Gastrocnemius medialis (tissue), 4 donors: ENCODE data around the gene MCF2L2. TPM values are rescaled to one million over a fixed set of nuclear protein-coding genes. Genes with fewer than 3 reads are reported as not detected.

ENCODE experiments used
- ATAC-seq, 2 donors: fragments of 150-250 bp; one replicate each; pipeline ENCODE4 v1.9.1; 2016
- DNase-seq, 2 donors: peaks; one replicate each; pipeline ENCODE4 v3.0.0-alpha.2; 2019
- H3K27ac ChIP-seq, 4 donors: fragments of 200-600 bp; sonication (generic); 1 replicate in 1 of 4; 2 replicates in 3 of 4; pipeline ENCODE4 v1.5.1; 2016 to 2018; ENCODE audit warnings: mild to moderate bottlenecking in 2 of 4, moderate library complexity in 1 of 4
- H3K27me3 ChIP-seq, 3 donors: fragments of 200-600 bp; sonication (generic) in 2 of 3; 1 replicate in 1 of 3; 2 replicates in 2 of 3; pipeline versions ENCODE4 v1.5.1 to v1.6.0; 2016 to 2019; ENCODE audit warnings: mild to moderate bottlenecking in 1 of 3, moderate library complexity in 1 of 3
- H3K36me3 ChIP-seq, 2 donors: fragments of 200-600 bp; sonication (generic) in 1 of 2; one replicate each; pipeline ENCODE4 v1.5.1; 2017 to 2018
- H3K4me1 ChIP-seq, 2 donors: fragments of 200-600 bp; sonication (generic) in 1 of 2; one replicate each; pipeline ENCODE4 v1.5.1; 2016 to 2017; ENCODE audit warnings: mild to moderate bottlenecking in 2 of 2
- H3K4me3 ChIP-seq, 4 donors: fragments of 200-600 bp; sonication (generic) in 3 of 4; 1 replicate in 1 of 4; 2 replicates in 3 of 4; pipeline ENCODE4 v1.5.1; 2016 to 2019; ENCODE audit warnings: mild to moderate bottlenecking in 2 of 4
- H3K9me3 ChIP-seq, 3 donors: fragments of 200-600 bp; sonication (generic) in 2 of 3; 1 replicate in 1 of 3; 2 replicates in 2 of 3; pipeline ENCODE4 v1.5.1; 2016 to 2019
- CTCF ChIP-seq, 5 experiments: fragments of 450-650 bp in 3 of 5; fragments of 200-600 bp in 2 of 5; sonication (generic) in 2 of 5; IDR thresholded peaks in 4 of 5; conservative IDR thresholded peaks in 1 of 5; 1 replicate in 4 of 5; 2 replicates in 1 of 5; pipeline ENCODE4 v1.5.1; 2016 to 2019; ENCODE audit warnings: antibody characterized with exemption in 5 of 5, mild to moderate bottlenecking in 3 of 5, moderate library complexity in 3 of 5
- POLR2A ChIP-seq, 2 donors: fragments of 450-650 bp; IDR thresholded peaks; one replicate each; pipeline ENCODE4 v1.6.1; 2017; ENCODE audit warnings: antibody characterized with exemption in 2 of 2, mild to moderate bottlenecking in 2 of 2, moderate library complexity in 2 of 2
- in situ Hi-C, 4 donors: fragments of 200-750 bp; cut with MboI; loops; one replicate each; pipeline versions ENCODE4 v1.15.0 to v1.8.0; 2017; ENCODE audit warnings: low sequenced_read_pairs in 4 of 4
- intact Hi-C: fragments of 100-400 bp; cut with DNase I; formaldehyde crosslinking; loops from one replicate; pipeline ENCODE4 v1.15.1; 2023; ENCODE audit warnings: low total_unique reads
- total RNA-seq, 4 donors: library from RNA; depleted of rRNA; stranded (reverse); fragments of >200 nt; gene quantifications; one replicate each; pipeline versions ENCODE4 v1.1.0 to v1.2.3, GENCODE V29; 2016

The MCF2L2 gene
- total RNA-seq, 4 donors from 2014 or later, result 0.27 to 0.61 (median 0.46) TPM

- no peaks in the 10 kb centered on the region for H3K27me3 ChIP-seq
- H3K4me1 ChIP-seq, result peaks cover 22 to 24% of the 10 kb centered on the region in 2 donors
- no peaks in the 10 kb centered on the region for H3K9me3 ChIP-seq
- intact Hi-C loops (no loop called here), in situ Hi-C loops (no loop called here)
- DNase-seq (peak; percentile 15 to 22), ATAC-seq (peak; percentile 71 to 76)
- TF ChIP-seq POLR2A (IDR thresholded peaks at IDR 0.05) (peak in 1 of 2 donors; percentile 9), CTCF (IDR thresholded peaks at IDR 0.05 in 4 of 5, conservative IDR thresholded peaks at IDR 0.05 in 1 of 5) (peak in 2 of 5 experiments; percentile 13 to 33)
- no peaks in the 10 kb centered on the region for H3K36me3 ChIP-seq
- peak overlapping the region; percentile 4 to 96 (median 83) for H3K4me3 ChIP-seq
- H3K27ac ChIP-seq, result peak overlapping the region; percentile 38 to 89 (median 82)
These were observed 21.0 kb upstream of the MCF2L2 start for GRCh38 chr3:183449391-183449790.

- ATAC-seq (no peak), DNase-seq (no peak)
- peak overlapping the region; percentile 80 to 96 (median 86) for H3K4me3 ChIP-seq
- no peaks in the 10 kb centered on the region for H3K36me3 ChIP-seq
- no peaks in the 10 kb centered on the region for H3K27me3 ChIP-seq
- H3K4me1 ChIP-seq, result peaks cover 17 to 19% of the 10 kb centered on the region in 2 donors
- no peaks in the 10 kb centered on the region for H3K9me3 ChIP-seq
- H3K27ac ChIP-seq, result peak overlapping the region; percentile 70 to 89 (median 82)
- intact Hi-C loops (no loop called here), in situ Hi-C loops (no loop called here)
- TF ChIP-seq CTCF (IDR thresholded peaks at IDR 0.05 in 4 of 5, conservative IDR thresholded peaks at IDR 0.05 in 1 of 5) (no peak), POLR2A (IDR thresholded peaks at IDR 0.05) (no peak)
These were observed 20.1 kb upstream of the MCF2L2 start for GRCh38 chr3:183448369-183449128.

GRCh38 chr3:183447206-183448001 is 19.0 kb upstream of the MCF2L2 start:
- Histone ChIP-seq H3K27ac (peak overlapping the region; percentile 70 to 89 (median 82)), H3K36me3 (no peaks in the 10 kb centered on the region)
- in situ Hi-C loops, result no loop called here

GRCh38 chr3:183446838-183447205 is 18.4 kb upstream of the MCF2L2 start:
- Histone ChIP-seq H3K9me3 (no peaks in the 10 kb centered on the region), H3K4me1 (peaks cover 17 to 19% of the 10 kb centered on the region in 2 donors), H3K36me3 (no peaks in the 10 kb centered on the region), H3K27ac (peak overlapping the region; percentile 70 to 89 (median 82)), H3K27me3 (no peaks in the 10 kb centered on the region), H3K4me3 (peak overlapping the region; percentile 80 to 96 (median 86))
- DNase-seq (no peak), ATAC-seq (no peak)
- TF ChIP-seq CTCF (IDR thresholded peaks at IDR 0.05 in 4 of 5, conservative IDR thresholded peaks at IDR 0.05 in 1 of 5), result no peak
- TF ChIP-seq POLR2A (IDR thresholded peaks at IDR 0.05), result no peak
- in situ Hi-C loops, result no loop called here
- intact Hi-C loops, result no loop called here

More at GRCh38 chr3:183447206-183448001, 19.0 kb upstream of the MCF2L2 start:
- Histone ChIP-seq H3K4me3 (peak overlapping the region; percentile 80 to 96 (median 86)), H3K9me3 (no peaks in the 10 kb centered on the region), H3K27me3 (no peaks in the 10 kb centered on the region), H3K4me1 (peaks cover 17 to 19% of the 10 kb centered on the region in 2 donors)
- intact Hi-C loops, result no loop called here
- peak in 1 of 5 experiments; percentile 21 for TF ChIP-seq CTCF (IDR thresholded peaks at IDR 0.05 in 4 of 5, conservative IDR thresholded peaks at IDR 0.05 in 1 of 5)
- TF ChIP-seq POLR2A (IDR thresholded peaks at IDR 0.05), result peak; percentile 43 to 45
- ATAC-seq (peak; percentile 80), DNase-seq (peak; percentile 61 to 80)
